Measurements from ENCODE around the gene BRINP3.

BRINP3 gene

GRCh38 chr1:190444464-190444863 is 33.2 kb downstream of the BRINP3 start:
- no peak for DNase-seq

- DNase-seq = no peak
Observed at GRCh38 chr1:190439447-190439846, 38.2 kb downstream of the BRINP3 start.

- DNase-seq = no peak
Observed at GRCh38 chr1:190436615-190437014, 41.0 kb downstream of the BRINP3 start.

GRCh38 chr1:190429932-190430331 is 47.7 kb downstream of the BRINP3 start:
- no peak for DNase-seq

GRCh38 chr1:190429141-190429540 is 48.5 kb downstream of the BRINP3 start:
- no peak for DNase-seq

GRCh38 chr1:190416239-190416638 is 61.4 kb downstream of the BRINP3 start:
- peak; percentile 78 for DNase-seq

- DNase-seq = no peak
Observed at GRCh38 chr1:190413142-190413541, 64.5 kb downstream of the BRINP3 start.

- no peak for DNase-seq
Observed at GRCh38 chr1:190403402-190403801, 74.3 kb downstream of the BRINP3 start.

- no peak for DNase-seq
Observed at GRCh38 chr1:190399233-190399632, 78.4 kb downstream of the BRINP3 start.

- DNase-seq = no peak
Observed at GRCh38 chr1:190391582-190391981, 86.1 kb downstream of the BRINP3 start.

GRCh38 chr1:190377991-190378390 is 99.7 kb downstream of the BRINP3 start:
- DNase-seq = no peak

- no peak for DNase-seq
Observed at GRCh38 chr1:190377294-190377693, 100.4 kb downstream of the BRINP3 start.

GRCh38 chr1:190376044-190376443 is 101.6 kb downstream of the BRINP3 start:
- DNase-seq = no peak

- no peak for DNase-seq
Observed at GRCh38 chr1:190373705-190374336, 103.8 kb downstream of the BRINP3 start.

- no peak for DNase-seq
Observed at GRCh38 chr1:190367200-190367599, 110.5 kb downstream of the BRINP3 start.

- DNase-seq = no peak
Observed at GRCh38 chr1:190365283-190365682, 112.4 kb downstream of the BRINP3 start.

- DNase-seq = no peak
Observed at GRCh38 chr1:190353538-190354101, 124.0 kb downstream of the BRINP3 start.

- DNase-seq = no peak
Observed at GRCh38 chr1:190344454-190344853, 133.2 kb downstream of the BRINP3 start.

GRCh38 chr1:190338829-190339228 is 138.8 kb downstream of the BRINP3 start:
- no peak for DNase-seq

- no peak for DNase-seq
Observed at GRCh38 chr1:190328871-190329270, 148.8 kb downstream of the BRINP3 start.

- no peak for DNase-seq
Observed at GRCh38 chr1:190328361-190328760, 149.3 kb downstream of the BRINP3 start.

- DNase-seq = no peak
Observed at GRCh38 chr1:190327271-190327670, 150.4 kb downstream of the BRINP3 start.

GRCh38 chr1:190323530-190323929 is 154.1 kb downstream of the BRINP3 start:
- DNase-seq = no peak

- DNase-seq = no peak
Observed at GRCh38 chr1:190322274-190322673, 155.4 kb downstream of the BRINP3 start.

GRCh38 chr1:190320952-190321351 is 156.7 kb downstream of the BRINP3 start:
- peak; percentile 13 for DNase-seq
